Measurements from ENCODE around the gene SMARCB1.

Gene SMARCB1

GRCh38 chr22:23786752-23787599 is at the start of gene SMARCB1:
TSS of gene SMARCB1 (plus strand) at chr22:23786966. CDS start at chr22:23787170, 204 bp downstream.
- no peak for TF ChIP-seq CTCF (IDR thresholded peaks at IDR 0.05; ENCODE audit: extremely low read depth, insufficient read depth, missing control alignments)
- peak; percentile 97 for DNase-seq (ENCODE audit: low spot score)
- in situ Hi-C loops (cut with MboI; ENCODE audit: low pct_unique_long_range_greater_than_20kb, low sequenced_read_pairs, unreplicated experiment) = no loop called here

- in situ Hi-C loops (cut with MboI; ENCODE audit: low pct_unique_long_range_greater_than_20kb, low sequenced_read_pairs, unreplicated experiment) = no loop called here
- no peak for TF ChIP-seq CTCF (IDR thresholded peaks at IDR 0.05; ENCODE audit: extremely low read depth, insufficient read depth, missing control alignments)
- DNase-seq (ENCODE audit: low spot score) = no peak
These were observed 49.1 kb upstream of the SMARCB1 start for GRCh38 chr22:23737696-23738095.

- TF ChIP-seq CTCF (IDR thresholded peaks at IDR 0.05; ENCODE audit: extremely low read depth, insufficient read depth, missing control alignments) = no peak
- in situ Hi-C loops (cut with MboI; ENCODE audit: low pct_unique_long_range_greater_than_20kb, low sequenced_read_pairs, unreplicated experiment) = no loop called here
- no peak for DNase-seq (ENCODE audit: low spot score)
These were observed 44.1 kb upstream of the SMARCB1 start for GRCh38 chr22:23742505-23743264.

GRCh38 chr22:23743303-23743705 is 43.5 kb upstream of the SMARCB1 start:
- no peak for TF ChIP-seq CTCF (IDR thresholded peaks at IDR 0.05; ENCODE audit: extremely low read depth, insufficient read depth, missing control alignments)
- in situ Hi-C loops (cut with MboI; ENCODE audit: low pct_unique_long_range_greater_than_20kb, low sequenced_read_pairs, unreplicated experiment) = no loop called here
- DNase-seq (ENCODE audit: low spot score) = no peak

- in situ Hi-C loops (cut with MboI; ENCODE audit: low pct_unique_long_range_greater_than_20kb, low sequenced_read_pairs, unreplicated experiment) = no loop called here
- TF ChIP-seq CTCF (IDR thresholded peaks at IDR 0.05; ENCODE audit: extremely low read depth, insufficient read depth, missing control alignments) = no peak
- DNase-seq (ENCODE audit: low spot score) = no peak
These were observed 42.8 kb upstream of the SMARCB1 start for GRCh38 chr22:23744001-23744400.

GRCh38 chr22:23744485-23744884 is 42.3 kb upstream of the SMARCB1 start:
- in situ Hi-C loops (cut with MboI; ENCODE audit: low pct_unique_long_range_greater_than_20kb, low sequenced_read_pairs, unreplicated experiment) = no loop called here
- DNase-seq (ENCODE audit: low spot score) = no peak
- TF ChIP-seq CTCF (IDR thresholded peaks at IDR 0.05; ENCODE audit: extremely low read depth, insufficient read depth, missing control alignments) = no peak

Measured in GM13977 (cell line).